Stimulated activated CD8-positive, alpha-beta memory T cell treated with anti-CD3 and anti-CD28 coated beads, Interleukin-4, amount 100 ng/mL, for 48 hours (primary cell): ENCODE results near the gene RAI1.

ENCODE experiments used
- DNase-seq: peaks from one replicate; pipeline ENCODE4 v3.0.0-alpha.2; 2020

The RAI1 gene

DNA sequence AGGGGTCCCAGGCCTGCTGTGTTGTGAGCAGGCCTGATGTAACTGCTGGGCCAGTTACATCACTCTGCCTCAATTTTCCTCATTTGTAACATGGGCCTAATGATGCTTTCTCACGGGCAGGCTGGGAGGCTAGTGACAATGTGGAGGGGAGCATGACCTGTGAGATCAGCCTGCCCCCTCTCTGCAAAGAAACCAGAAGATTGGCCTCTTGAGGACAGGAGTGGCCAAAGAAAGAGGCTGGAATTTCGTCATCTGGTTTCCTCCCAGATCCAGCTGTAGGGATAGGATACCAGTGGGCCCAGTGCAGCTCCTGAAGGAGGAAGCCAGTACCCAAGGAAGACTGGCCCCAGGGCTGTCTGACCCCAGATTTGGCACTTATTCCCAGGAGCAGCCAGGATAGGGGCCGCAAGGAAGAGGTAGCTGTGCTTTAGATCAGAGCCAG, 156.1 kb downstream of the RAI1 start:
- DNase-seq = no peak

DNA sequence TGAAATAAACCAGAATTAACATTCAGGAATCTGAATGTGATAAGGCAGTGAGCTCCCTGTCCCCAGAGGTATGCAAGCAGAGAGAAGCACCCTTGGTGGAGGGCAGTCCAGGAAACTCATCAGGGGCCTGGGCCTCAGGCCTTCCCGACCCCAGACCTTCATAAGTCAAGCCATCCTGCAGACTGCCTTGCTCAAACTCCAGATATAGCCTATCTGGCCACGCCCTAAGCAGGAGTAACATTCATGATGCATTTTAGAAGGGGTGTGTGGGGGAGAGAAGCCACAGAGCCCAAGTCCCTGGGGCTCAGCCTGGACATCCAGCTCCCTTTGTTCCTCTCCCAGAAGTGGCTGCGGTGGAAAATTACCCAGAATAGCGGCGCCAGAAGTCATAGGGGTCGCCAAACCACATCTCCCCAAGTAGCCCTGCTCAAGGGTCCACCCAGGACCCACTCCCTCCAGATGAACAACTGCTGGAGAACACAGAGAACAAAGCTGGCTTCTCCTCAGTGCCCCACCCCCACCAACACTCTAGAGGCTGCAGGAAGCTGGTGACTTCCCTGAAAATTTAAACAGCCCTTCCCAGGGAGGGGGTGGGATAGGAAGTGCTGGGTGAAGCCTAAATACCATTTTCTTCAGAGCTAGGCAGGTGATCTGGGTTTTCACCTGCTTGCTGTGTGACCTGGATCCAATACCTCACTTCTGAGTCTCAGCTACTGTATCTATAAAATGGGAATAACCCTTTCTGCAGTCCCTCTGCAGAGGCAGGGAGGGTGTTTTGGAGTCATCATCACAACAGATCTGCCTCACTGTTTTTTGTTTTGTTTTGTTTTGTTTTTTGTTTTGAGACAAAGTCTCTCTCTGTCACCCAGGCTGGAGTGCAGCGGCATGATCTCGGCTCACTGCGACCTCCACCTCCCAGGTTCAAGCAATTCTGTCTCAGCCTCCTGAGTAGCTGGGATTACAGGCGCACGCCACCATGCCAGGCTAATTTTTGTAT, 157.0 kb downstream of the RAI1 start:
- no peak for DNase-seq

GRCh38 chr17:17839791-17840707, 158.8 kb downstream of the RAI1 start:
- DNase-seq = peak; percentile 86

DNA sequence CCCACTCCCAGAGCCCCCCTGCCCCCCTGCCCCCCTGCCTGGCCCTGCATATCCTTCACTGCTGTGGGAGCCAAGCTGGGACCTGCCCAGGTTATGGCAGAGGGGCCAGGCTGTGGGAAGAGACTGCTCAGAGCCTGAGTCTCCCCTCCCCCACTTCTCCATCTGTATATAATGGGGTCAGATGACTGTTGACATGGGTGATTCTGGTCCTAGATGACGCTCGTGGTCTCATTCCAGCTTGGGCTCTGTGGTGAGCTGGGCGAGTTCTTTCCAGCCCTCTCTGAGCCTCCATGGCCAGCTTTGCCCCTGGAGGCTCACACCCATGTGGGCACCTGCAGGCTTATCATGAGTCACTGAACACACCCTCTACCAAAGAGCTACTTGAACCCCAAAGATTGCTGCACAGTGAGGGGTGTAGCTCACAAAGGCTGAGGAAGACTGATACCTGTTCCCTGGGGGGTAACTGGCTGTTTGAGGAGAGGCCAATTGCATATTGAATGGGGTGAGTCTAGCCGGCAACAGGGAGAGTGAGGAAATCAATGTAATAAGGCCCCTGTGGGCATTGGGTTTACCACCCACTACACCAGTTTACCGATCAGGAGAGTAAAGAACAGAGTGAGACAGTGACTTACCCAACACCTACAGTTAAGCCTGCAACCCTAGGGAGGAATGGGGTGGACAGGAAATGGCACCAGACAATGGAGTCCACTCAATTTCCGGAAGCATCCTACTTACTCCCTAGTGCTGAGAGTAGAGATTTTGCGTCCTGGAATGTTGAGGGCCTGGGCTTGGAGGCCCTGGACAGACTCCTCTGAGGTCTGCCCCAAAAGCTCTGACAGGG, 159.7 kb downstream of the RAI1 start:
- DNase-seq = no peak

GRCh38 chr17:17841601-17842025, 160.4 kb downstream of the RAI1 start:
- DNase-seq = no peak

GRCh38 chr17:17842111-17842876, 161.0 kb downstream of the RAI1 start:
- no peak for DNase-seq

DNA sequence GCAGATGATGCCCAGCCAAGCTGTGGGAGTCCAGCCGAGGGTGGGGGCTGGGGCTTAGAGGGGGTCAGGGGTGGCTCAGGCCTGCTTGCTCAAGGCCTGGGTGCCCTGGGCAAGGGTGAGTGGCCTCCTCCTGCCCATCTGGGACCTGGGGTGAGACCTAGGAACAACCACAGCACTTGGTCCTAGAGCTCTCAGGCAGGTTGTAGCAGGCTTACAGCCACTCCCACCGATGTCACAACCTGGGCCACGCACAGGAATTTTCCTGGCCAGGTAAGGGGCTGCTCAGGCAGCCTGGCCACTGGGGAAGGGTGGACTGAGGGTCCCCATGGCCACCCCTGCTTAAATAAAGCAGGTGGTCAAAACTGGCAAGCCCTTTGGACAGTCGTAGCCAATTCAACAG, 161.8 kb downstream of the RAI1 start:
- DNase-seq = no peak

DNA sequence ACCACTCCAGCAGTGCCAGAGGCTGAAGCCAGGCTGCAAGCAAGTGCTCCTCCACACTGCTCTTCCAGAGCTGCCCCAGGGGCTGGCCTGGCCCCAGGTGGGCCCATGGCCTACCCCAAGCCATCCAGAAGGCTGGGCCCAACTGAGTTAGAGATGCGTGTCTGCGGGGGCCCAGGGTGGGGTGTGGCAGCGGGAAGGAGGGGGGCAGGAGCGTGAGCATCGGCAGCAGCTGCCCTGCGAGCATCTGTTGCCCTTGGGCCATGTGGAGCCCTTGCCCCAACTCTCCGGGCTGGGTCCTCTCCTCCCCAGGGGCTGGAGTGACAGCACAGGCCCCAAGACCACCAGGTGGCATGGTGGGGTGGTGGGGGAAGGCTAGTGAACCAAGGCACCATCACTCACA, 162.8 kb downstream of the RAI1 start:
- no peak for DNase-seq

GRCh38 chr17:17844500-17844899, 163.2 kb downstream of the RAI1 start:
- DNase-seq = no peak

GRCh38 chr17:17845046-17845775, 164.0 kb downstream of the RAI1 start:
- no peak for DNase-seq

DNA sequence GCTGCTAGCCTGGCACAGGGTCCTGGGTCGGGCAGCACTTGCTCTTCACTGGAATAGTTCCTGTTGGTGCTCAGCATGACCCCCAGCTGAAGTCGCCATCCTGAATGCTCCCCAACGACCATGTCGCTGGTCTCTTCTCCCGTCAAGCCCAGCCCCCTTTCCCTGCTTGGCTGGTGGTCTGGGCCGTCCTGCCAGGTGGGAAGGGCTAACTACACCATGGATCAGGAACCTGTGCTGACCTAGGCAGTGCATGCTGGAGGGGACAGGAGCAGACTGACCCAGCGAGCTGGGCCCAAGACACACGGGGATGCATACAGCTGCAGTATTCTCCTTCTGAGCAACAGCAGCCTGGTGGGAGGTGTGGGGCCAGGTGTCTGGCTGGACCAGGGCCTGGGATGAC, 164.7 kb downstream of the RAI1 start:
- no peak for DNase-seq

- DNase-seq = no peak
These were observed 165.4 kb downstream of the RAI1 start for GRCh38 chr17:17846645-17847044.

- DNase-seq = no peak
These were observed 165.9 kb downstream of the RAI1 start for GRCh38 chr17:17847118-17847689.

DNA sequence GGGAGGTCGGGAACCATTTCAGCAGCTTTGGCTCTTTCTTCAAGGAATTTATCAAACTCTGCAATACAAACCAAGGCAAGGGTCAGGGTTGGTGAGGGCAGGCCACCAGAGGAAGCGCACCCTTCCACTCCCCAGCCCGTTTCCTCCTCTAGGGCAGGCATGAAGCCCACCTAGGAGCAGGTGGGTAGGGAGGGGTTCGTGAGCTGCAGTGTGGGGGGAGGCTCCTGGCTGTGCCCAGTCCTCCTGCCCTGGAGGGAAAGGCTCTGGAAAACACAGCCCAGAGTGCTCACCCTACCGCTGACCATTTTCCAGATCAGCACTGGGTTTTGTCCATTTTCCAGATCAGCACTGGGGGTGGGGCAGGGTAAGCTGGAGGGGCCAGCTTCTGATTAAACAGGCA, 166.5 kb downstream of the RAI1 start:
- no peak for DNase-seq

- DNase-seq = no peak
These were observed 167.2 kb downstream of the RAI1 start for GRCh38 chr17:17848311-17849082.

DNA sequence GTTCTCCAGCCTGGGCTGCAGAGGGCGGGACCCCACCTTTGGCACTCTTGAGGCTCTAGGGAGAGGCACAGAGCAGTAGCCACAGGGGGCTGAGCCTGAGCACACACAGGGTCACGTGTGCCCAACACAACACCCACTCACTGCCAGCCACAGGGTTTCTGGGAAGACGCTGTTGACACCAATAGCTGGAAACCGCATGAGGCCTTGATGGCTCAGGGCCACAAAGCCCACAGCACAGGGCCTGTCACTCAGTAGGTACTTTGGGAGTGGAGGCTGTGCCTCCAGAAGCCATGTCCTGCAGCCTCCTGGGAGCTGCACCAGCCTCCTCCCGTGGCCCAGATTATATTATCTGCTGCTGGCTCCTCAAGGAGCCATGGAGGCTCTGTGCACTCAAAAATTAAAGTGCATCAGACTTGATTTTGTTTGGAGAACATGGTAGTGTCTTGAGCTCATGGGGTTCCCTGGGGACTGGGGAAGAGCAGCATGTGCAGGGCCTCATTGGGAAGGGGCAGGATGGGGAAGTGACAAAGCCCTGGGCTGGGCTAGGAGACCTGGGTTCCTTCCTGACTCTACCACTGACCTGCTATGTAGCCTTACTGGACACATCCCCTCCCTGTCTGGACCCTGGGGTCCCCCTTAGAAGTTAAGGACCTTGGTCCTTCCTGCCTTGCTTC, 168.0 kb downstream of the RAI1 start:
- DNase-seq = peak; percentile 94

GRCh38 chr17:17849845-17850373, 168.7 kb downstream of the RAI1 start:
- DNase-seq = peak; percentile 84

- DNase-seq = no peak
These were observed 170.1 kb downstream of the RAI1 start for GRCh38 chr17:17851103-17852002.
